GM18505 (cell line): ENCODE measurements around the gene RNASEH2C.
"Not testable (repeated sequence)": the region's sequence is repeated elsewhere in the genome, so short reads cannot be mapped to it uniquely, and the experiment has no call there.

Experiments
- ATAC-seq: cut with Tn5 transposase; IDR thresholded peaks from one replicate; pipeline ENCODE4 v1.9.1; 2021; ENCODE audit not compliant: unreplicated experiment
- POLR2A ChIP-seq: IDR thresholded peaks from 4 replicates; pipeline ENCODE4 v1.6.1; 2011; ENCODE audit warnings: borderline replicate concordance; ENCODE audit not compliant: insufficient read depth, insufficient read length; ENCODE audit errors: extremely low read depth

The RNASEH2C gene

DNA sequence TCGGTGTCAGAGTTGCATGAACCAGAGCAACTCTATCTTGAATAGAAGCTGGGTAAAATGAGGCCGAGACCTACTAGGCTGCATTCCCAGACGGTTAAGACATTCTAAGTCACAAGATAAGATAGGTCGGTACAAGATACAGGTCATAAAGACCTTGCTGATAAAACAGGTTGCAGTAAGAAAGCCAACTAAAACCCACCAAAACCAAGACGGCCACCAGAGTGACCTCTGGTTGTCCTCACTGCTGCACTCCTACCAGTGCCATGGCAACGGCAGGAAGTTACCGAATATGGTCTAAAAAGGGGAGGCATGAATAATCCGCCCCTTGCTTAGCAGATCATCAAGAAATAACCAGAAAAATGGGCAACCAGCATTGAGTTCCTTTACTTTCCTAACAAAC, 10.9 kb downstream of the RNASEH2C start:
- no peak for TF ChIP-seq POLR2A
- no peak for ATAC-seq

- no peak for ATAC-seq
- no peak for TF ChIP-seq POLR2A
These were observed 12.1 kb downstream of the RNASEH2C start for GRCh38 chr11:65708451-65708850.

GRCh38 chr11:65707002-65707401, 13.6 kb downstream of the RNASEH2C start:
- ATAC-seq: not testable (repeated sequence)

GRCh38 chr11:65706303-65706763, 14.3 kb downstream of the RNASEH2C start:
- not testable (repeated sequence) for ATAC-seq

GRCh38 chr11:65703846-65704245, 16.8 kb downstream of the RNASEH2C start:
- TF ChIP-seq POLR2A: no peak

DNA sequence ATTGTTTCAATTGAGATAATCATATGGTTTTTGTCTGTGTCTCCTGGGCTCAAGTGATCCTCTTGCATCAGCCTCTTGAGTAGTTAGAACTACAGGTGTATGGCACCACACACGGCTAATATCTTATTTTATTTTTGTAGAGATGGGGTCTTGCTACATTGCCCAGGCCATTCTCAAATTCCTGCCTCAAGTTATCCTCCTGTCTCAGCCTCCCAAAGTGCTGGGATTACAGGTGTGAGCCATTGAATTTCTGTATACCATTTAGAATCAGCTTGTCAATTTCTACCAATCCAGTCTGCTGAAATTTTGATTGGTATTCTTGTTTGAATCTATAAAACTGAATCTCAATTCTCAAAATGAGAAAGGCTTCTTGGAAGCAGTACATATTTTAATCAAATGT, 18.9 kb downstream of the RNASEH2C start:
- no peak for ATAC-seq
- TF ChIP-seq POLR2A: no peak

More at GRCh38 chr11:65703846-65704245, 16.8 kb downstream of the RNASEH2C start:
- no peak for ATAC-seq

DNA sequence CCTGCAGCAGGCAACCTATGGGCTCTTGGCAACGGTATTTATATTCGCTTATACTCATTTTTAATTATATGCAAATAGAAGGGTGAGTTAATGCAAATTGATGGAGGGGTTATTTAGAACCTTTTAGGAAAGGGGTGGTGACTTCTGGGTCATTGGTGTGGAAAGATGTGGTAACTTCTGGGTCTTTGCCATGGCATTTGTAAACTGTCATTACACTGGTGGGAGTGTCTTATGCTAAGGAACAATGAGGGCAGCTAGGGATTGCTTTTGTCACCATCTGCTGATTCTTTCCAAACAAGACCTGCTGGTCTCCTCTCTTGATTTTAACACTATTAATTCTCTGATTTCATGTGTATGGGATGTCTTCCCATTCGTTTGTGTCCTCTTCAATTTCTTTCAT, 20.2 kb downstream of the RNASEH2C start:
- TF ChIP-seq POLR2A: no peak
- no peak for ATAC-seq

DNA sequence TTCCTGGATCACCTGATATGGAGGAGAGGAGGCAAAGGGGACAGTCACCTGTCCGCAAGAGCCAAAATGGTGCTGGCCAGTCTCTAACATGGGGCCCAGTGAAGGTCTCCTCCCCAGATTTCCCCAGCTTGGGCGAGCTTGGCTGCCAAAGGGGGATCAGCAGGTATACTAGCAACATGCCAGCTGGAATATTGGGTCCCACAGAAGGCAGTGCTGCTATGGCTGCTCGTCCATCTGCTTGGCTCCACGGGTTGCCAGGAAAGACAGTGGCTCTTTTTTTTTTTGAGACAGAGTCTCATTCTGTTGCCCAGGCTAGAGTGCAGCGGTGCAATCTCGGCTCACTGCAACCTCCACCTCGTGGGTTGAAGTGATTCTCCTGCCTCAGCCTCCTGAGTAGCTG, 21.3 kb downstream of the RNASEH2C start:
- ATAC-seq: no peak
- TF ChIP-seq POLR2A: no peak

DNA sequence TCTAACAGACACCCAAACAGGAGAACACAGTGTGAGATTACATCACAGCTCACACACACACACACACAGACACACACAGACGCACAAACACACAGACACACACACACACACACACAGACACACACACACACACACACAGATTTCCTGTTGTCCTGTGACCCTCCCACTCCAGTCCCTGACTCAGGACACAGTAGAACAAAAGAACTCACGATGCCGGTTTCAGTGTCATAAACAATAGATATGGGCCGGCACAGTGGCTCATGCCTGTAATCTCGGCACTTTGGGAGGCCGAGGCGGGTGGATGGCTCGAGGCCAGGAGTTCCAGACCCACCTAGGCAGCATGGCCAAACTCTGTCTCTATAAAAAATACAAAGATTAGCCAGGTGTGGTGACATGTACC, 22.4 kb downstream of the RNASEH2C start:
- no peak for TF ChIP-seq POLR2A
- ATAC-seq: no peak

DNA sequence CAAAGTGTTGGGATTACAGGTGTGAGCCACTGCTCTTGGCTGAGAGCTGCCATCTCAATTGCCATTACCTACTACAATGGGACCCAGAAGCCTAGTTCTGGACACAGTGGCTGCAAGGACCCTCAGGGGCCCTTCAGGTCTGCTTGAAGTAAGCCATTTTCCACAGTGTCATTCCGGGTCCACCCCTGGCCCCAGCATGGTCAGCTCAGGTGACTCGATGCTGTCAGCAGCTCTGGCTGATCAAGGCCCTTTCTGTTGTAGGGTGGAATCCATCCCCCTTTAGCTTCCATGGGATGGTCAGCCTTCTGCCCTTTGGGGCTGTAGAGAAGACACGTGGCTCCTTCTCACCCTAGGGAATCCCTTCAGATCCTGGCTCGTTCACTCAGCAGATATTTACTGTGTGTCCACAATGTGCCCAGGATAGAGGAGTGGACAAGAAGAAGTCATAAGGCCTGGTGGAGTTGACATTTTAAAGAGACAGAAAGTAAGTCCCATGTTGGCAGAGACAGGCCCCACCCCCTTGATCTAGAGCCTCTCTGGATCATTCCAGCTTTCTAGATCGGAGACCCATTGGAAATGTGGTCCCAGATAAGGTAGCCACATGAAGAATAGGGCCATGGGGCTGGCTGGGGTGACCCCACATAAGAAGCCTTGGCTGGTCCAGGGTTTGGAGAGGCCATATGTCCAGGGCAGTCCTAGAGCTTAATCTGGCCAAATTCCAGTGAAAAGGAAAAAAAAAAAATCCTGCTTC, 23.6 kb downstream of the RNASEH2C start:
- TF ChIP-seq POLR2A: no peak
- ATAC-seq: no peak

- no peak for TF ChIP-seq POLR2A
These were observed 24.9 kb downstream of the RNASEH2C start for GRCh38 chr11:65695459-65696241.

GRCh38 chr11:65692367-65692766, 28.2 kb downstream of the RNASEH2C start:
- no peak for ATAC-seq
- no peak for TF ChIP-seq POLR2A

More at GRCh38 chr11:65695459-65696241, 24.9 kb downstream of the RNASEH2C start:
- ATAC-seq: no peak

DNA sequence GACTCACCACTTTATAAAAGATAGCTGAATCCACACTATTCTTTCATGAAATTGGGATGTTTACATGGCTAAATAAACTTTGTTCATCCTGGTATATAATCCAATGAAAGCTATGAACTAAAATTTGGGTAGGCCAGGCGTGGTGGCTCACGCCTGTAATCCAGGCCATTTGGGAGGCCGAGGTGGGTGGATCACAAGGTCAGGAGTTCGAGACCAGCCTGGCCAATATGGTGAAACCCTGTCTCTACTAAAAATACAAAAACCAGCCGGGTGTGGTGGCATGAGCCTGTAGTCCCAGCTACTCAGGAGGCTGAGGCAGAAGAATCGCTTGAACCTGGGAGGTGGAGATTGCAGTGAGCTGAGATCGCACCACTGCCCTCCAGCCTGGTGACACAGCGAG, 28.8 kb downstream of the RNASEH2C start:
- ATAC-seq: not testable (repeated sequence)

GRCh38 chr11:65685981-65686380, 34.6 kb downstream of the RNASEH2C start:
- TF ChIP-seq POLR2A: no peak
- ATAC-seq: no peak

DNA sequence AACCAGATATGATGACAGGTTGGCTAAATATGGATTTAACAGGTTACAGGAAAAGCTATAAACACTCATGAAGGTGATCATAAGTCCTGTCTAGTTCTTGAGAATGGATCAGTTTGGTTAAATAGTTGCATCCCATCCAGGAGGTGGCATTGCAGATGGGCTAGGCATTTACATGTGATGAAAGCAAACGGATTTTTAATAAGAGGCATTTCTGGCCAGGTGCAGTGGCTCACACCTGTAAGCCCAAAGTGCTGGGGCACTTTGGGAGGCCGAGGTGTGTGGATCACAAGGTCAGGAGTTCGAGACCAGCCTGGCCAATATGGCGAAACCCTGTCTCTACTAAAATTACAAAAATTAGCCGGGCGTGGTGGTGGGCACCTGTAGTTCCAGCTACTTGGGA, 37.1 kb downstream of the RNASEH2C start:
- not testable (repeated sequence) for ATAC-seq
